ENCODE measurements around the gene INTS14.

GRCh38 chr15:65559941-65560340 is 51.0 kb downstream of the INTS14 start:
- no peak for TF ChIP-seq POLR2A (IDR thresholded peaks at IDR 0.05; ENCODE audit: low read length)
- TF ChIP-seq GATA1 (IDR thresholded peaks at IDR 0.05; ENCODE audit: low read depth, low read length): no peak
